BLaER1 (cell line): Measurements from ENCODE around the gene IRF2BP2.

Experiments
- H3K27ac ChIP-seq: shearing (Covaris generic); formaldehyde crosslinking; 2 replicates; pipeline ENCODE4 v1.8.1; 2022
- H3K27me3 ChIP-seq: shearing (Covaris generic); formaldehyde crosslinking; 2 replicates; pipeline ENCODE4 v1.8.1; 2022
- H3K36me3 ChIP-seq: shearing (Covaris generic); formaldehyde crosslinking; 2 replicates; pipeline ENCODE4 v1.8.1; 2022
- H3K4me1 ChIP-seq: shearing (Covaris generic); formaldehyde crosslinking; 2 replicates; pipeline ENCODE4 v1.8.1; 2022
- H3K4me2 ChIP-seq: shearing (Covaris generic); formaldehyde crosslinking; 2 replicates; pipeline ENCODE4 v1.8.1; 2022
- H3K4me3 ChIP-seq: shearing (Covaris generic); formaldehyde crosslinking; 2 replicates; pipeline ENCODE4 v1.8.1; 2022
- H3K9ac ChIP-seq: shearing (Covaris generic); formaldehyde crosslinking; 2 replicates; pipeline ENCODE4 v1.8.1; 2022
- H3K9me3 ChIP-seq: shearing (Covaris generic); formaldehyde crosslinking; 2 replicates; pipeline ENCODE4 v1.8.1; 2022
- H4K20me1 ChIP-seq: shearing (Covaris generic); formaldehyde crosslinking; 2 replicates; pipeline ENCODE4 v1.8.1; 2022
- Cebpa-rat ChIP-seq: shearing (Covaris generic); IDR thresholded peaks from 2 replicates; pipeline ENCODE4 v1.8.1; 2022

Gene IRF2BP2

DNA sequence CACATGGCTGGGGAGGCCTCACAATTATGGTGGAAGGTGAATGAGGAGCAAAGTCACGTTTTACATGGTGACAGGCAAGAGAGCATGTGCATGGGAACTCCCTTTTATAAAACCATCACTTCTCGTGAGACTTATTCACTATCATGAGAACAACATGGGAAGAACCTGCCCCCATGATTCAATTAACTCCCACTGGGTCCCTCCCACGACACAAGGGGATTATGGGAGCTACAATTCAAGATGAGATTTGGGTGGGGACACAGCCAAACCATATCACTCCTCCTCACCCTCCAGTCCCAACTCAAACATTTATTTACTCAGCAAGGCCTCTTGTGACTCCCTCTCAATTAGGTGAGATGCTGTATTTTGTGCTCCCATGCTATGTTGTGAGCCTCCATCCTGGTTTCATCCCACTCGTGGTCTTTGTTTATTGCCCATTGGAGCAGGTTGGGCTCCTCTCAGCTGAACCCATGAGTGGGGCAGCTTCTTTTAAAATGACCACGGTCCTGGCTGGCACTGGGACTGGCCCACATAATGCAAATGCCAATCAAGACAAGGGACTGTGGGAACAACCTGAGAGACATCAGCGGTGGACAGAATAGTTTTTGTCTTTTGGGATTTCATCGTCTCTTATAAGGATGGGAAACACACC lies 28.8 kb downstream of the IRF2BP2 start:
- Histone ChIP-seq H3K9me3 (no peaks in the 10 kb centered on the region), H3K27ac (no peak overlapping the region), H3K9ac (no peak overlapping the region), H4K20me1 (no peaks in the 10 kb centered on the region), H3K4me2 (no peak overlapping the region), H3K27me3 (no peaks in the 10 kb centered on the region), H3K4me1 (peaks cover 12% of the 10 kb centered on the region), H3K36me3 (no peaks in the 10 kb centered on the region), H3K4me3 (no peak overlapping the region)
- TF ChIP-seq Cebpa-rat = no peak

DNA sequence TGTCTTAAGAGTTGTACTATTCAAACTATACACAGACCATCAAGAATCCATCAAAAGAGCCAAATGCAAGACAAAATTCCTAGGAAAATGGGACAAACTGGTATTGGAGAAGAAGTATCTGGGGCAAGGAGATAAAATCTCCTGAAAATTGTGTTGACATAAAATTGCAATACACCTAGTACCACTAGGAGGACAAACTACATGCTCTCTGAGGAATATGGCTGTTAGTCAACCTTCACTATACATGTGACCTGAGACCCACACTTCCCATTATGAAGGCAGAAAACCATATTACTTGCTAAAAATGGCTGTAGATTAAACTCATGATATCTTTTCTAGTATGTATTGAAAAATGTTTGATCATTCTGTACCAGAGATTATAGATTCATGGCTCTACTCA lies 30.0 kb downstream of the IRF2BP2 start:
- no peak overlapping the region for H3K4me2 ChIP-seq
- no peaks in the 10 kb centered on the region for H3K36me3 ChIP-seq
- TF ChIP-seq Cebpa-rat = no peak
- H3K27ac ChIP-seq = no peak overlapping the region
- H3K27me3 ChIP-seq = no peaks in the 10 kb centered on the region
- H3K9me3 ChIP-seq = no peaks in the 10 kb centered on the region
- H3K4me1 ChIP-seq = peaks cover 3% of the 10 kb centered on the region; the same call in 1 of the 2 replicates
- H3K4me3 ChIP-seq = no peak overlapping the region
- H4K20me1 ChIP-seq = no peaks in the 10 kb centered on the region
- no peak overlapping the region for H3K9ac ChIP-seq

DNA sequence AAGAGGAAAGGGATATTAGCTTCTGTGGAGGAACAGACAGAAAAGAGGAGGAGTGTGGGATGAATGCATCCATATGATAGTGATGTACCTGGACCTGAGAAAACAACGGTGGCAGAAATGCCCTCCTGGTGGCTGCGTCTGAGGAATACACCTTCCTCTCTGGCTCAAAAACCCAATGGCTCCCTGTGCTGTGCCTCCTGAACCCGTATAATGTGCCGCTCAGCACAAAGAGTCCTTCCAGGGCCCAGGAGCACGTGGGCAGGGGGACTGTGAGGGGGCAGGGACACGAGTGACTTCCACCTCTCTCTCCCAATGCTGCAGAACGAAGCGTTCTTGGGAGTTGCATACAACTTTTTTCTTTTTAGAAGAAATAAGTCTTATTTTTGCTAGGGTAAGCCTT lies 31.2 kb downstream of the IRF2BP2 start:
- Histone ChIP-seq H3K27me3 (no peaks in the 10 kb centered on the region), H3K4me1 (no peaks in the 10 kb centered on the region), H4K20me1 (no peaks in the 10 kb centered on the region), H3K9me3 (no peaks in the 10 kb centered on the region), H3K36me3 (no peaks in the 10 kb centered on the region), H3K4me3 (no peak overlapping the region), H3K4me2 (no peak overlapping the region), H3K9ac (no peak overlapping the region), H3K27ac (no peak overlapping the region)
- no peak for TF ChIP-seq Cebpa-rat

DNA sequence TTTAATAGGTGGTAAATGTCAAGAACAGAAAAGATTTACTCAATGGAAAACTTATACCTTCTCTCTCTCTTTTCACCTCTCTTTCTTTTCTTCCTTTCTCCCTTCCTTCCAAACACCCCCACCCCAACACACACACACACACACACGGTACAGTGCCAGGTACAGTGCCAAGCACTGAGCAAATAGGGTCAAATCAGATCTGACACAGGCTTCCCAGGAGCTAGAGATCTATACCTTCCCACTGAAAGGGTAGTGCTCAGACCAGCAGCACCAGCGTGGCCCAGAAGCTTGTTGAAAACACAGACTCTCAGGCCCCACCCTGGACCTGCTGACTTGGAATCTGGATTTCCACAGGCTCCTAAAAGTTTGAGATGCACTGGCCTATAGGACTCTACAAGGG lies 31.9 kb downstream of the IRF2BP2 start:
- H3K4me2 ChIP-seq = no peak overlapping the region
- H3K4me1 ChIP-seq = no peaks in the 10 kb centered on the region
- no peak overlapping the region for H3K27ac ChIP-seq
- no peak overlapping the region for H3K4me3 ChIP-seq
- H3K36me3 ChIP-seq = no peaks in the 10 kb centered on the region
- H3K27me3 ChIP-seq = no peaks in the 10 kb centered on the region
- no peak for TF ChIP-seq Cebpa-rat
- no peaks in the 10 kb centered on the region for H3K9me3 ChIP-seq
- H3K9ac ChIP-seq = no peak overlapping the region
- no peaks in the 10 kb centered on the region for H4K20me1 ChIP-seq

DNA sequence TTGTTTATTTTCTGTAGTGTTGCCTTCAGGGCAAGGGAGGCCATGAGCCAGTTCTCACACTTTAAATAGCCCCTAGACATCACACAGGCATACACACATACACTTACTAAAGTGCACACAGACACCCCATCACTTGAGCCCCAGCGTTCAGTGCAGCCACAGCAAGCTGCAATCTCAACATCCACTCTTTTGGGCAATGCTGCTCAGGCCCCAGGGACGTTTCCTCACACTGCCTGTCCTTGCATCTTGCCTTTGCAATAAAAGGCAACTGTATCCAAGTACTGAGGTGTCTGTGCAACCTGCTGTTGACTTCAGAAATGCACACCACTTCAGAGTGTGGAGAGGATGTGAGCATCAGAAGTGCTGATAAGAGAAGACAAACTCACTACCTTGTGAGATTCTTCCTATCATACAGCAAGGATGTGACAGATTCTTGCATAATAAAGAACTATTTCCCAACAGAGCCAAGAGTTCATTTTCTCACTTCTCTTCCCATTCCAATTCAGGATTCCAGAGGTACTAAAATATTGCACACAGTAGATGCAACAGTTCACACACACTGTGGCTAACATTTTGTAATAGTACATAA lies 36.2 kb downstream of the IRF2BP2 start:
- Histone ChIP-seq H3K27ac (no peak overlapping the region), H3K4me3 (no peak overlapping the region), H3K36me3 (no peaks in the 10 kb centered on the region), H4K20me1 (no peaks in the 10 kb centered on the region), H3K9ac (no peak overlapping the region), H3K4me2 (no peak overlapping the region), H3K27me3 (no peaks in the 10 kb centered on the region), H3K9me3 (no peaks in the 10 kb centered on the region), H3K4me1 (peaks cover 7% of the 10 kb centered on the region; the same call in 1 of the 2 replicates)
- TF ChIP-seq Cebpa-rat = no peak

DNA sequence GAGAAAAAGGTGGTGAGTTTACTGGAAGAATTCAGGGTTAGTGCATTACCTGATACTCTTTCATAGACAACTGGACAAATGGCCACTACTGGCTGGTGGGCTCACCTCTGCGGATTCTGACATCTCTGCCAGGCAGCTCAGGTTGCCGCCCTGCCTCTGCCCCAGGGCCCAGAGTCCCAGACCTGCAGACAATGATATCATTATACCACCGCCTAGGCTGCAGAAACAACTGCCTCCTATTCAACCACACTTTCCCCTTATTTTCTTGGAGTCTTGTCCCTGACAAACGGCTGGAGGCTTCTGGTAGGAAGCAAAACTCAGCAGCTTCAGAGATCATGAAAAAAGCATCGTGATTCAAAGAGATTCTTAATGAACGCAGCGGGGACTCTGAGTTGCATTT lies 37.0 kb downstream of the IRF2BP2 start:
- Histone ChIP-seq H3K9me3 (no peaks in the 10 kb centered on the region), H4K20me1 (no peaks in the 10 kb centered on the region), H3K4me1 (peaks cover 7% of the 10 kb centered on the region; the same call in 1 of the 2 replicates), H3K27me3 (no peaks in the 10 kb centered on the region), H3K4me3 (no peak overlapping the region), H3K9ac (no peak overlapping the region), H3K27ac (no peak overlapping the region), H3K4me2 (no peak overlapping the region), H3K36me3 (no peaks in the 10 kb centered on the region)
- TF ChIP-seq Cebpa-rat = no peak

DNA sequence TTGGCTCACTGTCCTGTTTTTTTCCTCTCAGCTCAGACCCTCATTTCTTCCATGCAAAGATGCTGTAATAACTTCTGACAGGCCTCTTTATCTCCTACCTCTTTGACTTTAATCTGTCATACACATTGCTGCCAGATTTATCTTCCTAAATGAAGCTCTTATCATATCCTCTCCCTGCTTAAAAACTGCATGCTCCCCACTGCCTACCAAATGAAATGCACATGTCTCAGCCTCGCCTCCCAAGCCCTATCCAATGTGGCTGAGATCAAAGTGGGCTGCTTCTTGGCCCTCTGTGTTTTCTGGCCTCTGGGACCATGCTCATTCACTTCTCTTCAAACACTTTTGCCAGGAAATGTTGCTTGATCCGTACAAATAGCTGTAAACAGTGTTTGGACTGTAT lies 38.3 kb downstream of the IRF2BP2 start:
- no peaks in the 10 kb centered on the region for H3K27me3 ChIP-seq
- H3K36me3 ChIP-seq = no peaks in the 10 kb centered on the region
- no peaks in the 10 kb centered on the region for H3K9me3 ChIP-seq
- no peak overlapping the region for H3K4me2 ChIP-seq
- TF ChIP-seq Cebpa-rat = no peak
- no peak overlapping the region for H3K27ac ChIP-seq
- peaks cover 7% of the 10 kb centered on the region; the same call in 1 of the 2 replicates for H3K4me1 ChIP-seq
- H3K4me3 ChIP-seq = no peak overlapping the region
- no peak overlapping the region for H3K9ac ChIP-seq
- H4K20me1 ChIP-seq = no peaks in the 10 kb centered on the region

DNA sequence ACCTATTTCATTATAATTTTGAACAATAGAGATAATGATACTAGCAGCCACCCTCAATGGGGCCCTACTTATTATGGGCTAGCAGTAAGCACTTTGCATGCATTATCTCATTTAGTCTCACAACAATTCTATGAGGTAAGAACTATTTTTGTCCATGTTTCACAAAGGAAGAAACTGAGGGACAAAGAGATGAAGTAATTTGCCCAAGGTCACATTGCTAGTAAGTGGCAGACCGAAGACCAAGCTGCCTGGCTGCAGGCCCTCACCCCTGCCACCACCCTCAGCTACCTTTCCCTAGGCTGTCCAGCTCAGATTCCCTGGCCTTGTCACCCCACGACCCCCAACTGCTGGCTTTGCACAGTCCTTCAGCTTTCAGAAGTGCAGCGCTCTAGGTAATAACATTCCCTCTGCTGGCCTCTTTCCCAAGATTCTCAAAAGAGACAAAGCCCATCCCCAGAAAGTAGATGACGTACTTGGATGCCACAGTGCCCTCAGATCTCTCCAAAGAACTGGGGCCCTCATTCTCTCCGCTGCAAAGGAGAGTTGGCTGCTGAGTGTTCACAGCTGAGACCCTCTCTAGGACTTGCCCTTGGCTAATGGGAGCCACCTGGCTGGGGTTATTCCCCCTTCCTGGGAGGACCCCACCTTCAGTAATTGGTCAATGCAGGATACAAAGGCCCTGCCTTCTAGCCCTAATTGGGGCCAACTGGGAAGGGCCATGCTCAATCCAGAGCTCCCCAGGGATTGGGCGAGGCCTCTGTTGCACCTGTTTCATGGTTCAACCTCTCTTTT lies 39.5 kb downstream of the IRF2BP2 start:
- Histone ChIP-seq H3K4me2 (no peak overlapping the region), H3K9ac (no peak overlapping the region)

DNA sequence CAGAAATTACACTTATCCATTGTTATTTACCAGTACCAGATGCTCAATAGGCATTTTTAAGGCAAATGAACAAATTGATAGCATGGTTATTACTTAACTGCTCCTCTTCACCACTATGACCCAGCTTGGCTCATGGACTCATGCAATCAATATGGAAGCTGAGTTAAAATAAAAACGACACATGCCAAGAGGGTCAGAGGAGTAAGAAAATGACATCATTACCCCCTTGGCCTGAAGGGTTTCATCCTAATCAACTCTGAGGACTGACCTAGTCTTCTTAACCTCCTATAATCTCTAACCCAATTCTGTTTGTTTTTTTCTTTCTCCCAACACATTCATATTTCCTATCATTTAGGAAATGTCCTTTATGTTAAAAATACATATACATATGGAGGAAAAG lies 41.6 kb downstream of the IRF2BP2 start:
- no peaks in the 10 kb centered on the region for H3K27me3 ChIP-seq
- H3K9me3 ChIP-seq = no peaks in the 10 kb centered on the region
- peaks cover 7% of the 10 kb centered on the region; the same call in 1 of the 2 replicates for H3K4me1 ChIP-seq
- H3K4me3 ChIP-seq = no peak overlapping the region
- H3K27ac ChIP-seq = no peak overlapping the region
- no peak for TF ChIP-seq Cebpa-rat
- H3K4me2 ChIP-seq = no peak overlapping the region
- no peak overlapping the region for H3K9ac ChIP-seq
- H4K20me1 ChIP-seq = no peaks in the 10 kb centered on the region
- H3K36me3 ChIP-seq = no peaks in the 10 kb centered on the region

More for the DNA sequence above, 39.5 kb downstream of the IRF2BP2 start:
- H3K27me3 ChIP-seq = no peaks in the 10 kb centered on the region
- no peak overlapping the region for H3K4me3 ChIP-seq
- H3K9me3 ChIP-seq = no peaks in the 10 kb centered on the region
- H3K36me3 ChIP-seq = no peaks in the 10 kb centered on the region
- TF ChIP-seq Cebpa-rat = no peak
- no peak overlapping the region for H3K27ac ChIP-seq
- H3K4me1 ChIP-seq = peaks cover 7% of the 10 kb centered on the region; the same call in 1 of the 2 replicates
- H4K20me1 ChIP-seq = no peaks in the 10 kb centered on the region

DNA sequence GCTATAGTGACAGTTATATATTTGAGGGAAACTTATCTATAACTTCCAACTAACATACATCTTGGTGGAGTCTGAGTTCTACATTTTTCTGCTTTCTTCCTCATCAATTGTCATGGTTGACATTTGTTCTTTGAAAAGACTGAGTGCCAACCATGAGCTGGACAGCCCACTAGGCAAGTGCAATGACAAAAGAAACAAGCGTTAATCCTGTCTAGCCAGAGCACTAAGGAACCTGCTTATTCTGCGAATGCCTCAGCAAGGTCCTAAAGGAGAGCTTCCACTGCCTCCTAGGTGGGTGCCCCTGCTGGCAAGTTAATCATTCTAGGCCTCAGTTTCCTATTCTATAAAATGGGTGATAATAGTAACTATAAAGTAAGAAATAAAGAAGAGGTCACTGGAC lies 44.8 kb downstream of the IRF2BP2 start:
- H3K36me3 ChIP-seq = no peaks in the 10 kb centered on the region
- H3K9me3 ChIP-seq = peaks cover 6% of the 10 kb centered on the region; the same call in 1 of the 2 replicates
- no peak overlapping the region for H3K27ac ChIP-seq
- TF ChIP-seq Cebpa-rat = no peak
- H3K4me3 ChIP-seq = no peak overlapping the region
- no peak overlapping the region for H3K4me2 ChIP-seq
- no peaks in the 10 kb centered on the region for H3K27me3 ChIP-seq
- no peaks in the 10 kb centered on the region for H4K20me1 ChIP-seq
- H3K9ac ChIP-seq = no peak overlapping the region
- H3K4me1 ChIP-seq = no peaks in the 10 kb centered on the region
